Sigmoid colon (tissue), 7 donors: ENCODE measurements around the gene TUBGCP6. TPM values are rescaled to one million over a fixed set of nuclear protein-coding genes. Genes with fewer than 3 reads are reported as not detected.
"Not testable (repeated sequence)": the region's sequence is repeated elsewhere in the genome, so short reads cannot be mapped to it uniquely, and the experiment has no call there.

Experiments used
- DNase-seq: peaks from one replicate; pipeline ENCODE4 v3.0.0-alpha.2; 2019
- H3K27ac ChIP-seq, 4 donors: fragments of 200-600 bp; sonication (generic); one replicate each; pipeline ENCODE4 v1.5.1; 2016 to 2019; ENCODE audit warnings: mild to moderate bottlenecking in 1 of 4
- H3K27me3 ChIP-seq, 3 donors: fragments of 200-600 bp; sonication (generic); one replicate each; pipeline ENCODE4 v1.5.1; 2019; ENCODE audit warnings: mild to moderate bottlenecking in 1 of 3
- H3K36me3 ChIP-seq, 4 donors: fragments of 200-600 bp; sonication (generic); one replicate each; pipeline ENCODE4 v1.5.1; 2016 to 2019
- H3K4me1 ChIP-seq, 4 donors: fragments of 200-600 bp; sonication (generic); one replicate each; pipeline ENCODE4 v1.5.1; 2017 to 2019
- H3K4me3 ChIP-seq, 4 donors: fragments of 200-600 bp; sonication (generic); one replicate each; pipeline ENCODE4 v1.5.1; 2017 to 2019; ENCODE audit warnings: mild to moderate bottlenecking in 2 of 4, moderate library complexity in 1 of 4
- H3K9me3 ChIP-seq, 4 donors: fragments of 200-600 bp in 3 of 4; sonication (generic) in 3 of 4; one replicate each; pipeline versions ENCODE4 v1.5.1 to v1.6.1; 2013 to 2019
- CTCF ChIP-seq, 4 experiments: fragments of 450-650 bp in 3 of 4; fragments of 200-600 bp in 1 of 4; IDR thresholded peaks; one replicate each; pipeline ENCODE4 v1.5.1; 2016 to 2019; ENCODE audit warnings: antibody characterized with exemption in 4 of 4, mild to moderate bottlenecking in 3 of 4, moderate library complexity in 2 of 4
- EP300 ChIP-seq, 4 donors: sonication (generic); formaldehyde crosslinking; IDR thresholded peaks; one replicate each; pipeline ENCODE4 v1.6.1; 2017; ENCODE audit warnings: antibody characterized with exemption in 4 of 4
- POLR2A ChIP-seq, 2 donors: fragments of 450-650 bp; IDR thresholded peaks; one replicate each; pipeline ENCODE4 v1.6.1; 2016; ENCODE audit warnings: antibody characterized with exemption in 2 of 2, mild to moderate bottlenecking in 2 of 2, moderate library complexity in 2 of 2
- POLR2AphosphoS5 ChIP-seq, 4 donors: sonication (generic); formaldehyde crosslinking; IDR thresholded peaks; one replicate each; pipeline ENCODE4 v1.6.1; 2017; ENCODE audit warnings: antibody characterized with exemption in 4 of 4
- WGBS, 2 donors: extraction: QIAGEN DNeasy Blood & Tissue Kit; methylation state at CpG; one replicate each; pipeline ENCODE4 v1.1.7; 2013; 5-methylcytosine and 5-hydroxymethylcytosine counted together
- intact Hi-C: fragments of 100-400 bp; cut with DNase I; formaldehyde crosslinking; loops from one replicate; pipeline ENCODE4 v1.15.1; 2023
- polyA plus RNA-seq, 3 donors: library from polyadenylated mRNA; stranded (reverse); fragments of 200-250 nt; gene quantifications; one replicate each; pipeline ENCODE4 v1.2.3, GENCODE V29; 2013
- total RNA-seq, 4 donors: library from RNA; depleted of rRNA; stranded (reverse); fragments of >200 nt; gene quantifications; one replicate each; pipeline ENCODE4 v1.1.0, GENCODE V29; 2016
- donor health status: healthy with polysubstance abuse.
- donor health status: Bipolar disorder and iron deficiency.
- donor health status: healthy.

TUBGCP6 gene
- total and polyA plus RNA-seq, 7 donors = 4.6 to 67.0 (median 26.4) TPM

GRCh38 chr22:50208430-50208938 is 36.3 kb downstream of the TUBGCP6 start:
- Histone ChIP-seq H3K9me3 (no peaks in the 10 kb centered on the region), H3K27ac (no peak overlapping the region), H3K4me3 (no peak overlapping the region), H3K27me3 (no peaks in the 10 kb centered on the region), H3K36me3 (peaks cover 4 to 78% (median 36%) of the 10 kb centered on the region in 4 donors), H3K4me1 (peaks cover 0 to 27% (median 11%) of the 10 kb centered on the region in 4 donors)
- intact Hi-C loops = loop anchor here (10.0 kb wide), 1 partner anchor 424 kb away; no protein-coding TSS in a partner anchor
- WGBS, 2 donors = 89% methylated on average over 22 of the region's 22 CpGs
- TF ChIP-seq POLR2A (IDR thresholded peaks at IDR 0.05) = no peak
- no peak for TF ChIP-seq POLR2AphosphoS5 (IDR thresholded peaks at IDR 0.05)
- TF ChIP-seq EP300 (IDR thresholded peaks at IDR 0.05) = no peak
- no peak for TF ChIP-seq CTCF (IDR thresholded peaks at IDR 0.05)
- no peak for DNase-seq

- intact Hi-C loops = loop anchor here (10.0 kb wide), 1 partner anchor 423 kb away; no protein-coding TSS in a partner anchor
- no peaks in the 10 kb centered on the region for H3K9me3 ChIP-seq
- no peak for DNase-seq
- peaks cover 4 to 74% (median 27%) of the 10 kb centered on the region in 4 donors for H3K36me3 ChIP-seq
- TF ChIP-seq POLR2AphosphoS5 (IDR thresholded peaks at IDR 0.05) = no peak
- TF ChIP-seq POLR2A (IDR thresholded peaks at IDR 0.05) = no peak
- TF ChIP-seq EP300 (IDR thresholded peaks at IDR 0.05) = no peak
- TF ChIP-seq CTCF (IDR thresholded peaks at IDR 0.05) = no peak
- no peak overlapping the region for H3K4me3 ChIP-seq
- no peaks in the 10 kb centered on the region for H3K27me3 ChIP-seq
- H3K27ac ChIP-seq = no peak overlapping the region
- 61 to 73% methylated on average over 23 of the region's 23 CpGs for WGBS, 2 donors
- H3K4me1 ChIP-seq = peaks cover 0 to 27% (median 14%) of the 10 kb centered on the region in 4 donors
Measured at GRCh38 chr22:50207383-50208140, 37.3 kb downstream of the TUBGCP6 start.

GRCh38 chr22:50206599-50206998 is 38.2 kb downstream of the TUBGCP6 start:
- Histone ChIP-seq H3K4me1 (peaks cover 0 to 37% (median 24%) of the 10 kb centered on the region in 4 donors), H3K4me3 (no peak overlapping the region), H3K9me3 (no peaks in the 10 kb centered on the region), H3K27ac (peak overlapping the region in 1 of 4 donors; percentile 17), H3K36me3 (peaks cover 4 to 64% (median 23%) of the 10 kb centered on the region in 4 donors), H3K27me3 (no peaks in the 10 kb centered on the region)
- TF ChIP-seq CTCF (IDR thresholded peaks at IDR 0.05) = no peak
- no peak for TF ChIP-seq POLR2A (IDR thresholded peaks at IDR 0.05)
- intact Hi-C loops = loop anchor here (10.0 kb wide), 1 partner anchor 422 kb away; no protein-coding TSS in a partner anchor
- DNase-seq = peak; percentile 82
- WGBS, 2 donors = 51 to 62% methylated on average over 10 of the region's 10 CpGs

- Histone ChIP-seq H3K4me3 (no peak overlapping the region), H3K9me3 (no peaks in the 10 kb centered on the region), H3K4me1 (peaks cover 0 to 40% (median 27%) of the 10 kb centered on the region in 4 donors), H3K27me3 (no peaks in the 10 kb centered on the region), H3K27ac (no peak overlapping the region), H3K36me3 (peaks cover 4 to 58% (median 21%) of the 10 kb centered on the region in 4 donors)
- no peak for DNase-seq
- intact Hi-C loops = loop anchor here (10.0 kb wide), 1 partner anchor 421 kb away; no protein-coding TSS in a partner anchor
- WGBS, 2 donors = 94 to 95% methylated on average over 45 of the region's 45 CpGs
- TF ChIP-seq CTCF (IDR thresholded peaks at IDR 0.05) (no peak), POLR2A (IDR thresholded peaks at IDR 0.05) (no peak), EP300 (IDR thresholded peaks at IDR 0.05) (no peak)
Measured at GRCh38 chr22:50205781-50206569, 38.8 kb downstream of the TUBGCP6 start.

- intact Hi-C loops = loop anchor here (5.0 to 10.0 kb wide), 2 partner anchors 273 to 420 kb away; no protein-coding TSS in a partner anchor
- 92 to 93% methylated on average over 9 of the region's 9 CpGs for WGBS, 2 donors
- not testable (repeated sequence) for H3K27me3 ChIP-seq, H3K9me3 ChIP-seq, DNase-seq, H3K27ac ChIP-seq, H3K4me3 ChIP-seq
- Histone ChIP-seq H3K4me1 (peaks cover 0 to 42% (median 29%) of the 10 kb centered on the region in 4 donors), H3K36me3 (peaks cover 0 to 48% (median 13%) of the 10 kb centered on the region in 4 donors)
Measured at GRCh38 chr22:50204998-50205397, 39.8 kb downstream of the TUBGCP6 start.
